GM20000 (cell line): Measurements from ENCODE around the gene SUSD6.

Source experiments
- DNase-seq: peaks from one replicate; pipeline ENCODE4 v3.0.0; 2012; ENCODE audit warnings: low spot score
- TF ChIP-seq, protein P1 (sequence below): IDR thresholded peaks from 2 replicates; pipeline ENCODE4 v1.5.1; 2012; ENCODE audit warnings: mild to moderate bottlenecking, control low read depth; ENCODE audit errors: extremely low read depth, missing control alignments

Gene SUSD6

DNA sequence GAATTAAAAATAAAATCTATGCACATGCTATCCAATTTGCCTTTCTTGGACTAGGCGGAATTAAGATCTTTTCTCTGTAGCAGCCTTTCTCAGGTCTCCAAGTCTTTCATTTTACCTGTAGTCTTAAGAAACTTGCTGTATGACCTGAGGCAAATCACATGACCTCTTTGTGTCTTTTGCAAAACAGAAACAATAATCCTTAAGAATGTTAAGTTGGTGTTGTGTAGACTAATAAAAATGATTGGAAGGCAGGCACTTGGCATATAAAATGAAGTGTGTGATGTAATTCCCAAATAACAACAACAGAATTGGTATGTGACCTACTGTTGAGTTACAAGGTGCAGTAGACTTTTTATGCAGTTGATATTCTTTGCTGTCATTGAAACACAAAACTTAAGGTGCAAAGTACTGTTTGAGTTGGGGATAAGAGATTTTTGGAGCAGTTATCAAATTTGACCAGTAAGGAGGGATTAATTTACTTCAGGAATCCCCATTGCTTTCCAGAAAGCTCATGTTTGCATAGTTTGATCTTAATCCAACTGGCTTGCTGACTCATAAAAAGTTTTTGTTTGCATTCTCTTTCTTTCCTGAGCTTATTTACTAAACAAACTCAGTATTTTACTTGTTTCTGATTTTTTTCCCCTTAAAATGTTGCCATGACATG is 51.4 kb downstream of the SUSD6 start:
- DNase-seq = no peak
- TF ChIP-seq, protein P1, sequence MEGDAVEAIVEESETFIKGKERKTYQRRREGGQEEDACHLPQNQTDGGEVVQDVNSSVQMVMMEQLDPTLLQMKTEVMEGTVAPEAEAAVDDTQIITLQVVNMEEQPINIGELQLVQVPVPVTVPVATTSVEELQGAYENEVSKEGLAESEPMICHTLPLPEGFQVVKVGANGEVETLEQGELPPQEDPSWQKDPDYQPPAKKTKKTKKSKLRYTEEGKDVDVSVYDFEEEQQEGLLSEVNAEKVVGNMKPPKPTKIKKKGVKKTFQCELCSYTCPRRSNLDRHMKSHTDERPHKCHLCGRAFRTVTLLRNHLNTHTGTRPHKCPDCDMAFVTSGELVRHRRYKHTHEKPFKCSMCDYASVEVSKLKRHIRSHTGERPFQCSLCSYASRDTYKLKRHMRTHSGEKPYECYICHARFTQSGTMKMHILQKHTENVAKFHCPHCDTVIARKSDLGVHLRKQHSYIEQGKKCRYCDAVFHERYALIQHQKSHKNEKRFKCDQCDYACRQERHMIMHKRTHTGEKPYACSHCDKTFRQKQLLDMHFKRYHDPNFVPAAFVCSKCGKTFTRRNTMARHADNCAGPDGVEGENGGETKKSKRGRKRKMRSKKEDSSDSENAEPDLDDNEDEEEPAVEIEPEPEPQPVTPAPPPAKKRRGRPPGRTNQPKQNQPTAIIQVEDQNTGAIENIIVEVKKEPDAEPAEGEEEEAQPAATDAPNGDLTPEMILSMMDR = no peak

DNA sequence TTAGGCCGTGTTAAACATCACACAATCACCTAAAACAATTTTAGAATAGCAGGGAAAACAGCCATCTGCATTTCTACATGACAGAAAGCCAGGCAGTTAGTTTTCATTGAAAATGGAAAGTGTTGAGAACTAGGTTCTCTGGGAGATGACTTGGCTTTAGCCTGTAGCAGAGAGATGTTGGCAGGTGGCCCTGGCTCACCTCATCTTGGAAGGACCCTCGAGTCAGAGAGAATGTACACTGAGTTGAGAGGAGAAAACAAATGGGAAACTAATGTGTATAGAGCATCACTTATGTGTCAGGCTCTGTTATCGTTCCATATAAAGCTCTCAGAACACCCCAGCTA is 51.9 kb downstream of the SUSD6 start:
- no peak for DNase-seq
- TF ChIP-seq, protein P1 = no peak

DNA sequence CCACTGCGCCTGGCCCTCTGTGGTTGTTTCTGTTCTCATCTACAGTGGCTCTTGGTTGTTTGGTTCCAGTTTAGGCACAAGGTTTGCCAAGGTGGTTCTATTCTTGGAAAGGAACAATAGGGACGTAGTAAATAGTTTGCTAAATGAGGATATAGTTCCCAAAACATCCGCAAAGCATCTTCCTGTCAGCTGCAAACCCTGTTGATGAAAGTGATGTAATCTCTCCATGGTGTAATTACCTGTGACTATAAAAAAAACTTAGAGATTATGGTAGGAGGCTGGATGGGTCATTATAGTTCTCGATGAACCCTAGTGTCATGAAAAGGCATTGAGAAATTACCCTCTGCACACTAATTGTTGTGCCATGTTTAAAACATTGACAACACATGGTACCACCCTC is 52.9 kb downstream of the SUSD6 start:
- TF ChIP-seq, protein P1 = no peak
- no peak for DNase-seq

DNA sequence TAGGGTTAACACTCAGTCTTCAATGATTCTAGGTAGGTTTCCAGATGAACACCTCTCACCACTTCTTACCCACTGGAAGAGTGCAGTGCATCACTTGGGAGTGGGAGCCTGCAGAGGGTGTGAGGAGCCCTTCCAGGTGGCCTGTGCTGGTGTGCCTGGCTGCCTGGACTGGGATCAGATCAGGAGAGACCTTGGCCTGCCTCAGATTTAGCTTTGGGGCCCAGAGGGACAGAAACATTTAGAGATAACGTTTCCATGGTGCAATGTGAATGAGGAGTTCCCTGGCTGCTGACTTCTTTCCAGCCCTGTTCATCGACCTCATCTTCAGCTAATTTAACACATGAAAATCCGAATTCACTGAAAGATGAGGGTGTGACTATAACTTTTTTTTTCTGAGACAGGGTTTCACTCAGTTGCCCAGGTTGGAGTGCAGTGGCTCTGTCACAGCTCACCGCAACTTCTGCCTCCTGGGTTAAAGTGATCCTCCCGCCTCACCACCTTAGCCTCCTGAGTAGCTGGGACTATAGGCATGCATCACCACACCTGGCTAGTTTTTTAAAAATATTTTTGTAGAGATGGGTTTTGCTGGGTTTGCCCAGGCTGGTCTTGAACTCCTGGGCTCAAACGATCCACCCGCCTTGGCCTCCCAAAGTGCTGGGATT is 53.6 kb downstream of the SUSD6 start:
- no peak for DNase-seq
- TF ChIP-seq, protein P1 = no peak

DNA sequence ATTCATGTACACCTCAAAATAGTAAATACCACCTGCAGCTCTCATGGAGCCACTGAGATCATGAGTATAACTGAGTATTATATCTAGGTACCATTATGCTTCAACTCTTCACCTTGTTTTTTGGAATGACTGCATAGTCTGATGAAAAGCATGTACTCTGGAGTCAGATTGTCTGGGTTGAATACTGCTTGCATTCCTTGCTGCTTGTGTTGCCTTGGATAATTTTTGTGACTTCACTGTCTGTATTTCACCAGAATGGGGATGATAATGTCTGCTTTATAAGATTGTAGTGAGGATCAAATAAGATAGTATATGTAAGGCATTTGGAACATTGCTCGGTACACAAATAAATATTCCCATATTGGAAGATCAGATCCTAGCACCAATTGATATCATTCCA is 54.2 kb downstream of the SUSD6 start:
- DNase-seq = no peak
- TF ChIP-seq, protein P1 = no peak

DNA sequence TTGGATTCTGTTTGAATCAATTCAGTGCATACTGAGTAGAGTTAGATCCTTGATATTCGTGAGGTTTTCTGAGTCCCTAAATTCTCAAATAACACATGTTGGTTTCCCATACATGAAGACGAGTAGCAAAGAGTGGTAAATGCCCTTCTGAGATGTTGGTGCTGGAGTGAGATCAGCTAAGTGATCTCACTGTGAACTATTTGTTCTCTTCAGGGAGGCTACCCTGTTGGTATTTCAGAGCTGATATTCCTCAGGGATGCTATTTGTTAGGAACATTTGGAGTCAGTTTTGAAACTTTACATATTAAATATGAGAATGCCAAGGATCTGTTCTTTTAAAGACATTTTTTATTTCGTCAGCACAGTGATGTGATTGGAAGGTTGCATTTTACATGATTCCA is 54.7 kb downstream of the SUSD6 start:
- DNase-seq = no peak

DNA sequence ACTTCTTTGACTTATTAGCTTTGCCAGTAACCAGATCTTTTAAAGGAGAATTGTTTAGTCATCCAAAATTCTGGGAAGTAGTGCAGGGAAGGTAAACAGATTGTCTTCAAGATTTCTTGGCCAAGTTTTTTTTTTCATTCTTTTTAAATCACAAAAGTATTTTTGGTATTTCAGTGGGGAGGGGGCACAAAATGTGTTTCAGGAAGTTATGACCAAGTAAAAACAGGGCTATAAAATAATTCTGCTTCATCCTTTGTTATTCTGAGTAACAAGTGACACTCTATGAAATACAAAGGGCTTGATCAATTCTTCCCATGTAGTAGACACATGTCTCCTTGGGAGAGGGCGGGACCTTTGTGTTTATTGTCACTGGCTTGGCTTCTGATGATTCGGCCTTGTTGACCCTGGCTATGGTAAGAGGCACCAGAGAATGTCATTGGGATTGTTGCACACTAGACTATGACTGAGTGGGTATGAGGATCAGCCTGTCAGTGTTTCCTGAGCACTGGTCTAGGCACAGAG is 55.4 kb downstream of the SUSD6 start:
- TF ChIP-seq, protein P1 = no peak
- no peak for DNase-seq

More for the DNA sequence above, 54.7 kb downstream of the SUSD6 start:
- TF ChIP-seq, protein P1 = no peak
